Stimulated activated CD8-positive, alpha-beta memory T cell treated with anti-CD3 and anti-CD28 coated beads, Interleukin-4, amount 100 ng/mL, for 24 hours (primary cell): ENCODE measurements around the gene CCDC194.

Source experiments
- DNase-seq: peaks from one replicate; pipeline ENCODE4 v3.0.0-alpha.2; 2020; ENCODE audit warnings: low read depth

Gene CCDC194

DNA sequence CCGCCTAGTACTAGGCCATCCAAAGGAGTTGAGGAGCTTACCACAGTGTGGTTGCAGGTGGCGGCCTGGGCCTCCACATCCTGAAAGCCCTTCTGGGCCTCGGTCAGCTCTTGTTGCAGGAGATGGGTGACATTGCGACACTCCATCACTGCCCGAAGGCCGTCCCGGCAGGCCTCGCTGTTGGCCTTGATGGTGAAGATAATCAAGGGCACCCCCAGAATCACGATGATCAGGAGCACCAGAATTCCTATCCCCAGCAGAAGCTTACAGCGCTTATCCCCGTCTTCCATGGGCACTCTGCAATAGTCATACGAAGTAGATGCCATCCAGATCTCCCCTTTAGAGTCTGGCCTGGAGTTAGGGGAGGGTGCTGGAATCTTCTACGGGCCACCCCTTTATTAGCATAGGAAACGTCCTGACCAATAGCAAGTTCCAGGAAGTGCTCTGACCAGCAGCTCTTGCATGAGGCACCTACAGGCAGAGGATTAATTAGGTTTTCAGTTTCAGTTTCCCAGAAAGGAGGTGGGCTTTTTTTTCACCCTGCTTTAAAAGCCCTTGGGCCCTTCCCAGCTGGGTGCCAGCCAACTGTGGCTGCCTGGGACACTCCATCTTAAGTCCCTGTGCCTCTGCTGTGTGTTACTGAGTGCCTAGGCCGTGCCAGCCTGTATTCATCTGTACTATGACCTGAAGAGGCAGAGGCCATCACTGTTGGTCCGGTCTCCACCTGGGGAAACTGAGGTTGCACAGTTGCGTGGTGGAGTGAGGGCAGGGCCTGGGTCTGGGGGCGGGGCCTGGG, 11.5 kb upstream of the CCDC194 start, which contains the start of gene BST2:
TSS of gene BST2 (minus strand) at position 381 of the 796 bp plus-strand sequence. CDS start at position 326, 55 bp downstream.
- no peak for DNase-seq

DNA sequence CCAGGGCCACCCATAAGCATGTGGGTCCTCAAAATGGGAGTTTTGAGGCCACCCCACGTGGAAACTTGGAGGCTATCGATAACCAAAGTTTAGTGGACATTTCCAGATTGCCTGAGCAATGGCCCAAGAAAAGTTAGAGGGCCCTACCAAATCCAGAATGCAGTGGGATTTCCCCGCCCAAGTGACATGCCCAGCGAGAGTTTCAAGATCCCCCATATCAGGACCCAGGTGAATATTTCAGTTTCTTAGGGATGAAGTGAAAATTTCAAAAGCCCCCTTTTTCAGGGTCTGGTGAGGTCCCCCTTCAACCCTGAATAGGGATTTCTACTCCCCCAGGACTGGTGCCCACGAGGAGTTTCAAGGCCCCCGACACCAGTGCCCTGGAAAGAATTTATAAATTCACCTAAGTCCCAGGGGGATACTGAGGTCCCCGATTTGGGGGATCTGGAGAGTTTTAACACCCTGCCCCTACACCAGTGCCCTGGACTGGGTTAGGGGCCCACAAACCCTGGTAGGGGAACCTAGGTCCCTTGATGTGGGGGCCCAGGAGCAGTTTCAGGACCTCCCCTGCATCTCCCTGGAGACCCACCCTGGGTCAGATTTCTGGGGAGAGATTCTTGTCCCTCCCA, 10.7 kb upstream of the CCDC194 start:
- no peak for DNase-seq

- no peak for DNase-seq
Observed at GRCh38 chr19:17404015-17404414, 10.0 kb upstream of the CCDC194 start.

DNA sequence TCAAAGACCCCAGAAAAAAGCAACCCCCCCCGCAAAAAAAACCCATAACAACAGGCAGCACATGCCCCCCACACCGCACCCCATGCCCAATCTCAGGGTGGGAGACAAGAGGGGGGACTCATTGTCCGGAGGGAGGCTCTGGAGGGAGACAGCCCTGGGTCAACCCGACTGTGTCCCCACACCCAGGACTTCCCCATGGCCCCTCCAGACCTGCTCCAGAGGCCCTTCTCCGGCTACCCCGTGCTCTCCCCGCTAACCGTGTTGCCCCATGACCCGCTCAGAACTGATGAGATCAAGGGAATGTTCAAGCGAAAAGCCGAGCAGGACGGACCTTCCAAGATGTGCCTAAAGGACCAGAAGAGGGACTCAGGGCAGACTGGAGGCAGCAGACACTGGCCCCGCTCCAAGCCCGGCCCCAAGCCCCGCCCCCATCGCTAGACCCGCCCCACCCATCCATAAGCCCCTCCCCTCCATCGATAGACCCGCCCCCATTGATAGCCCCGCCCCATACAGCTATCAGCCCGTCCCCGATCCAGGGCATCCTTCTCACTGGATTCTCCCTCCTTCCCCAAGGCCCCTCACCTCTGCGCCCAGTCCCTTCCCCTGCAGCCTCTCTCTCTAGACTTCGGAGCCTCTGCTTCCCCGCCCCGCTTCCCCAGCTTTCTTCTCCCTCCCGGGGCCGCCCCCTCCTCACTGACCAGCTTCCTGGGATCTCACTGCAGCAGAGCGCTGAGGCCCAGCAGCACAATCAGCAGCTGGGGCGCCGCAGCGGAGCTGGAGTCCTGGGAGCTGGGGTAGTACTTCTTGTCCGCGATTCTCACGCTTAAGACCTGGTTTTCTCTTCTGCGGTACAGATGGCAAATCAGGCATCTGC, 9.2 kb upstream of the CCDC194 start:
- no peak for DNase-seq

GRCh38 chr19:17401628-17402027, 7.6 kb upstream of the CCDC194 start:
- no peak for DNase-seq

DNA sequence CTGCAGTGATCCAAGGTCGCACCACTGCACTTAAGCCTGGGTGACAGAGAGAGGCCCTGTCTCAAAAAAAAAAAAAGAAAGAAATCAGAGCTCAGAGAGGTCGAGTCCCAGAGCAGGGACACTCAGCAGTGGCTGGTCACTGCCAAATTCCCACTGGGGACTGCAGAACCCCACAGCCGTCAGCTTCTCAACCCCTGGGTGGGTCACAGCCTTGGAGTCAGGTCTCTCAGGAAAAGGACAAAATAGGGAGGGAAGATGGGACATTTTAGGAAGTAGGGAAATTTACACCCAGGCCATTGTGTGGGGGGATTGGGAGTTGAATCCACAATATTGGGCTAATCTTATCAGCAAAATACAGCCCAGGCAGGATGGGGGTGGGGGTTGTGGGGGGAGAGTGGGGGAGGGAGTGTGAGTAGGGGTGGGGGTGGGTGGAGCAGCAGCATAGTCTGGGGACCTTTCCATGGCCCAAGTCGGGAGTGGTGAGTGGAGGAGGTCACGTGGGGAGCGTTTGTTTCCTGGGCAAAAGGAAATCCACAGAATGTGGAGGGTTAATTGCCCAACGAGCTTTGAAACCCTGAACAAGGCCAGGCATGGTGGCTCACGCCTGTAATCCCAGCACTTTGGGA, 5.0 kb upstream of the CCDC194 start:
- no peak for DNase-seq

DNA sequence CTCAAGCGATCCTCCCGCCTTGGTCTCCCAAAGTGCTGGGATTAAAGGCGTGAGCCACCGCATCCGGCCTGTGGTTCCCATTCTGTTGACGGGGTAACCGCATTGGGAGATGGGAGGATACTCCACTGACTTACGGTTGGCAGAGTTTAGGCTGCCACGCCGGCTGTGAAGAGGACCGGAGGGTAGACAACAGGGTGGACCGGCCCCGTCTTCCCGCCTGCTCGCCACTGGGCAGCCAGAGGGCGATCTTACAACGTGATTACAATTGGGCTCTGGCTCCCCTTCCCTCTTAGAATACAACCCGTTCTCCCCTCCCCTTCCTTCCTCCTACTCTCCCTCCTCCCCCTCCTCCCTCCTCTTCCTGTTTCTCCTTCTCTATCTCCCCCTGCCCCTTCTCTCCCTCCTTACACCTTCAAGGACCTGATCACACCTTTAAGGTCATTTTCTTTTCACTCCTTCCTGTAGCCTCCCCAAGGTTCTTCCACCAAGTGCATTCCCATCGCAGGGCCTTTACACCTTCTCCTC, 957 bp upstream of the CCDC194 start:
- peak; percentile 45 for DNase-seq

DNA sequence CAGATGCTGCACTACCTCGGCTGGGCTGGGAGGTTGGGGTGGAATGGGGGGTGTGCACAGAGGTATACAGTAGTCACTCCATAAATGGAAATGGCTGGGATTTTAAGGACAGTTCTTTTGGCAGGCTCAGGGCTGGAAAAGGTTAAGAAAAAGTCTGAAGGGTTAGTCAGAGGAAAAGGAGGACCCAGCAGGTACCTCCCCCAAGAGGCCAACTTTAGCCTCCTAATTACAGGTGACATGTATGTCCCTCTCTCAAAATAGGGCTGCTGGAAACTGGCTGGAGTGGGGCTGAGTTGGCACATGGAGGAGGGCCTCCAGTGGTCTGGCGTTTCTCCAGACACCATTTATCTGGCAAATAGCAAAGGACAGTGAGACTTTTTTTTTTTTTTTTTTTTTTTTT, 994 bp downstream of the CCDC194 start:
- no peak for DNase-seq

DNA sequence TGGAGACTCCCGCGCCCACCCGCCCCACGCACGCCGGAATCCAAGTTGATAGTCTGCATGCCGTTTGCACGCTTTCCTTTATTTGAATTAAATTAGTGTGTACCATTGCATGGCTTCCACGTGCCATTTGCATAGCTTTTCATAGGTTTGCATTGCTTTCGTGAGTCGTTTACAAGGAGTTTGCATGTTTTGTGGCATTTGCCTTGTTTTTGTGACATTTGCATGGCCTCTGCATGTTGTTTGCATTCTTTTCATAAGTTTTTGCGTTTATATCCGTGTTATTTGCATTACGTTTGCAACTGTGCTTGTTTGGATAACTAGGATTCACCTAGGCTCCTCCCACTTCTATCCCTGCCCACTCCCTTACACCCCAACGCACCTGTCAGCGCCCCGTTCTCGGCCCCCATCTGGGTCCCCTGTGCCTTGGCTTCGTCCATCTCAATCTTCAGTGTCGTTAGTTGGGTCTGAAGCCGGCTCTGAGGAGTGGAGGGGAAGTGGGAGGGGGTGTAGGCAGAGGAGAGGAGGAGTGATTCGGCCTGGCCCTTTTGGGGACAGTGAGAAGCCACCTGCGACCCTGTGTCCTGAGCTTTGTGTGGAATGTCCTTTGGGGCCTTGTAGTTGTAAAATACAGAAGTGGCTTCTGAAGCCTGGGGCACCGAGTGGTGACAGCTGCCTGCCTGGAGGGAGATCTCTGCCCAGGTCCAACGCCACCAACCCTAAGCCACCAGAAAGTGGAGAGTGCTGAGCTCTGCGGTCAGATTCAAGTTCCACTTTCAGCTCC, 2.4 kb downstream of the CCDC194 start:
- no peak for DNase-seq

DNA sequence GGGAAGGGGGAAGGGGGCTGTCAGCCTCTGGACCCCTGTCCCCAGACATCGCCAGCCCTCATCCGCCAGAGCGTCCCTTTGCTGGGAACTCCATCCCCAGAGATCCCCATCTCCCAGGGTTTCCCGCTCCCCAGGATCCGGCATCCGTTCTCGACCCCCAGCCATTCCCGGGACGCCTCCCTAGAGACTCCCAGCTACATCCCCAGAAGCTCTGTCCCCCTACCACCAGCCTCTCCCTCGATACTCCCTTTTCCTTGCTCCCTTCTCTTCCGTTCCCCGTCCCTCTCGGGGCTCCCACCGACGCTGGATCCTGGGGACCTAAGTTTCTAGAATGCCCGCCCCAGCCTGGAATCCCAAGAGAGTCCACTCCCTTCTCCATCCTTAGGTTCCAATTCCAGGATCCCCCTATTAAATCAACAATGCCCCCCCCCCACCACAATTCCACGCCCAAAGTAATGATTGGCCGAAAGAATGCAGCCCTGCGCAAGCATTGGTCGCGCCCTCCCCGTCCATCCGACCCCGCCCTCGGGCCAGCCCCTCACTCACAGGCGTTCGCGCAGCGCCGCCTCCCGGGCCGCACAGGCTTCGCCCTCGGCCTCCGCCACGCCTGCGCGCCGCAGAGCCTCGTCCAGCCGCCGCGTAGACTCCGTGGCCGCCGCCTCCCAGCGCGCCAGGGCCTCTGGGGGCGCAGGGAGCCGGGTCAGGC, 3.2 kb downstream of the CCDC194 start:
- DNase-seq, result peak; percentile 91

DNA sequence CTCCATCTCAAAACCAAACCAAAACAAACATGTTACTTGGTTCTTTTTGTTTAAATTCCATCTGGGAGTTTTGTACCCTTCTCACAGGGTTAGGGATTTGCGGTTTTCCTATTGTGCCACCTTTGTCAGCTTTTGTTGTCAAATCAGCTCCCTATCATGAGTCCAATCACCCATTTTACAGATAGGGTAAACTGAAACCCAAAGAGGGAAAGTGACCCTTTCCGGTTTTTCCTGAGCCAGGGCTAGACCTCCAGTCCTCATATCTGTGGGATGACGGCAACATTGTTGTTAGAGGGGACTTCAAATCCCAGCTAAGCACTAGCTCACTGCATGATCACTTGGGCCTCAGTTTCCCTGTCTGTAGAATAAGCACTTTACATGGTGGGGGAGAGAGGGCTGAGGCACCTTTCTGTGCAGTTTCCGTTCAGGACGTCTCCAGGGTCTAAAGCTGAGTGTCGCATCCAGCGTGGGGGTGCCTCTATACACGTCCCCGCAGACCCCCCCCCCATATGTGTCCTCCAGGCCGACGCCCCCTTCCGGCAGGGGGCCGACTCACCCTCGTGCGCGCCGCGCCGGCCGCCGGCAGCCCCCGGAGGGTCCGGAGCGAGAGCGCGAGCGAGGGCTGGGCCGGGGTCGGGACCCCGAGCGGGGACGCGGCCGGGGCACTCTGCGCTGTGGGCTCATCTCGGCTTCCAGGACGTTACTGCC, 3.9 kb downstream of the CCDC194 start:
- no peak for DNase-seq

DNA sequence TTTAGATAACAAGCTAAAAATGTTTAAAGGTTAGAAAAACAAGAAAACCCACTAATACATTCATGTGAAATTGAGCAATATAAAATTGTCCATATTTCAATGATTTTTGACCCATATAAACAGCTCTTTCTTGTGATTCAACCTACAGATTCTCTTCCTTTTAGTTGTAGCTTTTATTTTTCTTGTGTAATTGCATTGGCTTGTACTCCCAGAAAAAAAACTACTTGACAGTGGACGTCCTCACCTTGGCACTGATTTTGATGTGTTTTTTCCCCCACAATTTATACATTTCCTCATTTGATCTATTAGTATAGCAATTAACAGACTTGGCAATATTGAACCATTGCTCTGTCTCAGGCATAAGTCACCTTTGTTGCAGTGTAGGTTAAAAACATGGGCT, 4.7 kb downstream of the CCDC194 start:
- DNase-seq, result no peak

GRCh38 chr19:17385878-17386611, 8.0 kb downstream of the CCDC194 start:
- peak; percentile 53 for DNase-seq

DNA sequence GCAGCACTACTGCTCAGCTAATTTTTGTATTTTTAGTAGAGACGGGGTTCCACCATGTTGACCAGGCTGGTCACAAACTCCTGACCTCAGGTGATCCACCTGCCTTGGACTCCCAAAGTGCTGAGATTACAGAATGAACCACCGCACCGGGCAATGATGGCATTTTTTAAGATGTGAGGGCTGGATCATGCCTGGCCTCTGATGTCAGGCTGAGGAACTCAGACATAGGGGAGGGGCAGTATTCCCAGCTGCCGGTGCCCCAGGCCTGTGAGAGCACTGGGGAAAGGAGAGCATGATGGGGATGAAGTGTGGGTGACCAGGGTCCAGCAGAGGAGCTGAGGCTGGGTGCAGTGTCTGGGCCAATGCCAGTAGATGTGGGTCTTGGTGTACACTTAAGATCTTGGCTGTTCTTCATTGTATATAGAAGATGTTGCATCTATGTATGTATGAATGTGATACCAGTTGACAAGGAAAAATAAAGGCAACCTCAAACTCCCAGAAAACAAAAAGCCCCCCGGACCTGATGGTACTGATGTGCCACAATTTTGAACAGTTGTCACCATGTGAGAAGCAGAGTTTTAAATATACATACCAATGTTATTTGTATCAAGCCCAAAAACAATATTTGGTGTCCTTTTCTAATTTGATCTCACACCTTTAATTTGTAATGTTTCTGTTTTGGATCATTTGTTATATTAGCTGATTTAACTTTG, 13.4 kb downstream of the CCDC194 start:
- no peak for DNase-seq

GRCh38 chr19:17379221-17379631, 14.8 kb downstream of the CCDC194 start:
- no peak for DNase-seq

GRCh38 chr19:17378271-17378670, 15.7 kb downstream of the CCDC194 start:
- DNase-seq, result no peak

- DNase-seq, result no peak
Observed at GRCh38 chr19:17376935-17377600, 16.9 kb downstream of the CCDC194 start, which contains the start of gene PLVAP. Gene PLVAP (minus strand): TSS chr19:17377342. CDS start chr19:17377288, 54 bp downstream.
